ENCODE results near the gene ANKH.

The ANKH gene

GRCh38 chr5:14787801-14788579 lies 83.6 kb downstream of the ANKH start:
- DNase-seq: no peak

DNA sequence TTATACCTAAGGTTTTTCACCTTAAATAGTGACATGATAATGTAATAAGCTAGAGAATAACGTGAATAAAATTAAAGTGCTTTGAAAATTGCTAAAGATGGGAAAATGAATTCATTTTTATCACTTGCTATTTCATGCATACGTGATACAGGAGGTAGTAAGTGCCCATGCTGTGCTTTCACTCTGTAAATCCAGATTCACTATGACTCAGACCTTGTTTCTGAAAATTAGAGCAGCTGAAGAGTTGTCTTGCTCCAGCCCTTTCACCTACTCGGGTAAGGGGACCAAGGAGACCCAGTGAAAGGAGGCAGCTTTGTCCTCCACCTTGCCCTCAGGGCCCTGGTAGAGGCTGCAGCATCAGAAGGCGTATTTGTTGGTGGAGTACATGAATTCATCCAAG lies 87.9 kb downstream of the ANKH start:
- no peak for DNase-seq

DNA sequence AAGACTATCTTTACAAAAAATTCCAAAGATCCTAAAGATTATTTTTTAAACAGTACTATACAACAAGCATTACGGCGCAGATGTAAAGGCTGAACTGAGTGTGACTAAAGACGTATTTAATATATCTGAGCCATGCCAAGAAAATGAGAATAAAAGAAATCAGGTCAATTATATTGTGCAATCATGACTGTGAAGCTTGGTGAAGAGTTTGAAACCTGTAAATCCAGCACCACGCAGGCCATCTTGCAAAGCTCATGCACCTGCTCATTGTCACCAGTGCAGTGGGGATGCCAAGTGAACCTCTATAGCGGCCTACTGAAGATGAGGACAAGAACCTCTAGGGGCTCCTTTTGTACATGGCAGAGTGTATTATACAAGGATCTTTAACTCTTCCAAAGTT lies 89.0 kb downstream of the ANKH start:
- DNase-seq: no peak

DNA sequence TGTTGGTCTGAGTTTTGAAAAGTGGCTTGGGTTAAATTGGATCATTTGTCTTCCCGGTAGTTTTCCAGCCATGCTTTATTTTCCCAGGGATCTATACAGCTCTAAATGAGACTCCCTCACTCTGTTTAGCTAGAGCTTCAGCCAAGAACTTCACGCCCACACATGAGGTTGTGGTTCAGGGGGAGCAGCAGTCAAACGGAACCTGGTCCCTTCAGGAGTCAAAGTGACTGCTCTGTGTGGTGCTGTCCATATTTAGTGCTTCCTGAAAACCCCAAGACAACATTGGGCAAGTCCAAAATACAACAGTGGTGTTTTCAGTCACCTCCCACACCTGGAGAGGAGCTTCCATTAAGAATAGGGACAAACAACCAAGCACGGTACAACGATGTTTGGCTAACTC lies 90.5 kb downstream of the ANKH start:
- no peak for DNase-seq

- no peak for DNase-seq
Measured at GRCh38 chr5:14779975-14780374, 91.6 kb downstream of the ANKH start.

- DNase-seq: no peak
Measured at GRCh38 chr5:14778792-14779070, 92.8 kb downstream of the ANKH start.

DNA sequence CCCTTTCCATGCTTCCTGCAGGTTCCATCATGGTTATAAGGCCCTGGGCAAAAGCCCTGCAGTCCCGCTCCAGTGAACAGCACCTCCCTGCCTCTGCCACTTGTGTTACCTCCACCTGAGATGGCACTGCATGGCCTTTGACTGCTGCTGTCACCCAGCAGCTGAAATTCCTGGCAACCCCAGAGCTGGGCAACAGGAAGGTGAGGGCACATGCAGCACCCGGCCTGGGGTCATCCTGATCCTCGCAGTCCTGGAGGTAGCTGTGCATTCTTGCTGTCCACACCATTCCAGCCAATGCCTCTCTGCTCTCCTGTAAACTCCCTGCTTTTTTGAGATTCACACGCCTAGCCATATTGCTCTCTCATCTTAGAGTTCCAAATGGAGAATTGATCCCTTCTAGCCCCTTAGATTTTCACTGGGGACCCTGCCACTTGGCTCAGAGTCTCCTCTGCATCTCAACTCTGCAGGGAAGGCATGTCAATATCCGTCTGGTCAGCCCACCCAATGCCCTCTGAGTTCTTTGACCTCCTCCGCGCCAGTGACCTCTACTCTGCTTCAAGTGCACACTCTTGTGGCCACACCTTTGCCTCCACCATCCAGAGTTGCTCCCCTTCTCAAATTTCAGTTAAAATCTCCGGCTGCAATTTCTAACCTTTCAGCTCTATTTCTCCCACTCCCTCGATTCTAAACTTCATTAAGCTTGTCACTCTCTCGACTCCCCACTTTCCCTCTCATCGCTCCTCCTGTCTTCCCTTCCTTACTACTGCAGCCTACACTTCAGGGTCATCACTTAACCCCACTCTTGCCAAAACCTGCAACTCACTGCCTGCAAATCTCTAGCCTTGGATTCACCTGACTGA lies 93.4 kb downstream of the ANKH start:
- DNase-seq: no peak

DNA sequence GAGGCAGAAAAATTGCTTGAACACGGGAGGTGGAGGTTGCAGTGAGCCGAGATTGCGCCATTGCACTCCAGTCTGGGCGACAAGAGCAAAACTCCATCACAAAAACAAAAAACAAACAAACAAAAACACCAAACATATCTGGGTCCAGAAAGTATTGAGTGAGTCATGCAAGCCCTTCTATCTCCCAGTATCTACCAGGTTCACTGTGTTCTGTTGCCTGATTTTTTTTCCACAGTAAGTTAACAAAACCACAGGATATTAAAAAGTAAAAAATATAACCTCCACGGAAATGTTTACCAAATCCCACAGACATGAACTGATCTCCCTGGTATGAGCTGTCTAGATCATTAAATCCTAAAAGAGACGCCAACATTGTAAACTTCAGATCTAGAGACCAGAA lies 94.4 kb downstream of the ANKH start:
- no peak for DNase-seq

DNA sequence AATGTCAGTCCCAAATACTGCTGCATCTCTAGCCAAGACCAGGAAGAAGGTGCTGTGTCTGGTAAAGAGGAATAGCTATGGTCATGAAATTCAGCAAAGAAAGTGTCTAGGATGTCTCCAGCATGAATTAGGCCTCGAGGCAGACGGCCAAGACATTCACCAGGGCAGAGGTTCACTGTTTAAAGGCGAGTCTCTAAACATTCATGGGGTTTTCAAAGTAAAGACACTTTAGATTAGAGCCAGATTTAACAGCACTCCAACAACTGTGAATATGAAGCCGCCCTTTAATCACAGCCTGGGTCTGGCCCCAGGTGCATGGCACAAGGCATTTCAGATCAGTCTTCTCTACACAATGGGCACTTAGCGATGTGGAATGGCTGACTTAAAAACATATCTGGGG lies 95.0 kb downstream of the ANKH start:
- no peak for DNase-seq

- DNase-seq: no peak
Measured at GRCh38 chr5:14775857-14776256, 95.7 kb downstream of the ANKH start.

DNA sequence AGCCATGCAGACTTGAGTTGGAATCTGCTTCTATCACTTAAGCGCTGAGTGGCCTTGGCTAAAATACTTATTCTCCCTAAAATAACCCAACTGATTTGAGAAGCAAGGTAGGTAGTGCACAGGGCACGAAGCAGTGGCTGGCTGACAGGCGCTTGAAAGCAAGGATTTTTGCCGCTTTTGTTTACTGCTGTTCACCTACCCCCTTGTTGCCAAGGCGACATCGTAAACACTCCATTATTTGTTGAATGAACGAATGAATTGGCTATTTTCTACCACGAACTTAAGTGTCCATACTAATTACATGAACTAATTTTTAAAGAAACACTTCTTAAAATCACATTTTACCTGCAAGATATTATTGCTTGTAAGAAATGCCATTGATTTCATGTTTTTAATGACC lies 98.0 kb downstream of the ANKH start:
- DNase-seq: no peak

GRCh38 chr5:14771972-14772371 lies 99.6 kb downstream of the ANKH start:
- DNase-seq: no peak

DNA sequence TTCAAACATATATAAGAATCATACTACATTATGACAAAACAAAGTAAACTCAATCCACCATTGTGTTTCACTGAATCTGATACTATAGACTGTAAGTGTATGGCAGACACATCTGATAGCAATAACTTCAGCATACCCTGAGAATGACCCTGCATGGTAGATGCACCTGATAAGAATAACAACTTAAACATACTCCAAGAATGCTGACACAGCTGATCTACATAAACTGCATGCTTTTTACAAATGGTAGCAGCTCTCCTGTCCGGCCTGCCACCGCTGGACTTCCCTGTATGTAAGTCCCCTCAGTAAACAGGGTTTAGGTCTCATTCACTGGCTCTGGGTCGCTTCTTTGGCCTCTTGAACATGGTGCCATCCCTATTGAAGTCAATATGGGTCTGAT lies 100.4 kb downstream of the ANKH start:
- no peak for DNase-seq

- DNase-seq: no peak
Measured at GRCh38 chr5:14768508-14769365, 102.8 kb downstream of the ANKH start.

GRCh38 chr5:14767735-14768507 lies 103.7 kb downstream of the ANKH start:
- DNase-seq: no peak

DNA sequence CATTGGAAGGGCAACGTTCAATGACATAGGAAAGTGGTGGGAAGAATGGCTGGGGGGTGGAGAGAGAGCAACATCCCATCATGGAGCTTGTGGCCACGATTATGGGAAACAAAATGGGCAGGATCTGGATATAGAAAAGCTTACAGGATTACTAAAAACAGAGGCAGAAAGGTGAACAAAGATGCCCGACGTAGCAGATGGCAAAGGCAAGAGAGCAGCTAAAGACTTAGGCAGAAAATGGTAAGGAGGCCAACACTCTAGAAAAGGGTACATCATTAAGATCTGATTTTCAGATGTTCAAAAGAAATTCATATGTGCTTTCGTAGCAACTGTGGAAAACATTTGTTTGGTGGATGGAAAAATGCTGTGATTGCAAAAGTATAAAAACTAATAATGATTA lies 104.5 kb downstream of the ANKH start:
- no peak for DNase-seq

DNA sequence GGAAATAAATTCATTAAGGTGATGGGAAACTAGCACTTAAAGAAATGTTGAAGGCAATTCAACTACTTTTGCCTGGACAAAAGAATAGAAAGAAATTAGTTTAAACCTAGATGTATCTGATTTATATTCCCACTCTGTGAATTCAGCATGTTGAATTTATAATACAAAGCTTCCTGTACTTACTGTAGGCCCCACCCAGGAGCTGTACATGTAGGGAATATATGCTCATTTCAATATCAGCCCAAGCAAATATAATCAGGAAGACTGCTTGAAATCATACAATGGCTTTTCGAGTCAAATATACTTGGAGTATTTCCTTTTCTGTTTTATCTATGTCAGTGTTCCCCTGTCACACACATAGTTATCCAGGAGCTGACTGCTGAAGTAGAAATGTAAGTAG lies 105.0 kb downstream of the ANKH start:
- no peak for DNase-seq

- DNase-seq: no peak
Measured at GRCh38 chr5:14765587-14765986, 106.0 kb downstream of the ANKH start.

- no peak for DNase-seq
Measured at GRCh38 chr5:14762549-14763216, 108.9 kb downstream of the ANKH start.

- no peak for DNase-seq
Measured at GRCh38 chr5:14760548-14761002, 111.0 kb downstream of the ANKH start.

DNA sequence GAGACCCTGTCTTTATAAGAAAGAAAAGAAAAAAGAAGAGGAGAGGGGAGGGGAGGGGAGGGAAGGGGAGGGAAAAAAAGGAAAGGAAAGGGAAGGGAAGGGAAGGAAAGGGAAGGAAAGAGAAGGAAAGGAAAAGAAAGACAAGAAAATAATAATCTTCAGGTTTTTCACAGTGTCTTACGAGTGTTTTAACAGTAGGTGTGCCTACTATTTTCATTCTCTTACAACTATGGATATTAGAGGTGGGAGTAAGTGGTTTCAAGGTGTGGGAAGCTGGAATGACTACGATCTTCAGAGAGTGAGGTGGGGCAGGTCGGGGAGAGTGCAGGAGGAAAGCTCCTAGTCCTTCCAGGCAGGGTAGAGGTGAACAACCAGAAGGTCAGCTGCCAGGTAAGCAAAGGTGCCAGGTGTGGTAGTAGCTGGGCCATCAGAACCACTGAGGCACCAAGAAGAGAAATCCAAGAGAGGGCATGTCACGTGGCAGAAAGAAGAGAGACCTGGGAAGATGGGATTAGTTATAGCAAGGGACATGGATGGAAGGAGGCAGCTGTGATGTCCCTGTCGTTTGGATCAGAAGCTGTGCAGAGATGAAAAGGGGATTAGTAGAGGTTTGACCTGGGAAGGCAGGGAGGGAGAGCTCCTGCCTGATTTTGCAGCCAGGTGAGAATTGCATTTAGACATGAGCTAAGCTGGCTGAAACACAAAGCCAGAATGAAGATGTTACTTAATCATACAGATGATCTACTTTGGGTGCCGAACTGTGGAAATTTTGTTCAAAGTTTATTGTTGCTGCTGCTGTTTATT lies 111.6 kb downstream of the ANKH start:
- DNase-seq: no peak

Measured in stimulated activated CD4-positive, alpha-beta T cell treated with anti-CD3 and anti-CD28 coated beads, Interleukin-12 subunit alpha, Interleukin-12 subunit beta, amount 100 ng/mL, for 4 hours (primary cell).